Measurements from ENCODE around the gene DDX49.
"Not testable (repeated sequence)": the region's sequence is repeated elsewhere in the genome, so short reads cannot be mapped to it uniquely, and the experiment has no call there.

Gene DDX49

DNA sequence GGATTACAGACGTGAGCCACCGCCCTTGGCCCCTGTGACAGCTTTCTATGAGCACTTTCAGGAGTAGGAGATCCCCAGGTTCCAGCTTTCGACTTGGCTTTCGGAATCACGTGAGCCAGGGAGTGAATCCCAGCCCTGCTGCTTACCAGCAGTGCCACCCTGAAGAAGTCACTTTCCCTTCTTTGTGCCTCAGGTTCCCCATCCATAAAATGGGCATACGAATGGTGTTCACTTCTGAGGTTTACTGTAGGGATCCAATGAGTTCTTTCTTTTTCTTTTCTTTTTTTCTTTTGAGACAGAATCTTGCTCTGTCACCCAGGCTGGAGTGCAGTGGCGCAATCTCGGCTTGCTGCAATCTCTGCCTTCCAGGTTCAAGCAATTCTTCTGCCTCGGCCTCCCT is 25.8 kb downstream of the DDX49 start:
- no peak for DNase-seq

DNA sequence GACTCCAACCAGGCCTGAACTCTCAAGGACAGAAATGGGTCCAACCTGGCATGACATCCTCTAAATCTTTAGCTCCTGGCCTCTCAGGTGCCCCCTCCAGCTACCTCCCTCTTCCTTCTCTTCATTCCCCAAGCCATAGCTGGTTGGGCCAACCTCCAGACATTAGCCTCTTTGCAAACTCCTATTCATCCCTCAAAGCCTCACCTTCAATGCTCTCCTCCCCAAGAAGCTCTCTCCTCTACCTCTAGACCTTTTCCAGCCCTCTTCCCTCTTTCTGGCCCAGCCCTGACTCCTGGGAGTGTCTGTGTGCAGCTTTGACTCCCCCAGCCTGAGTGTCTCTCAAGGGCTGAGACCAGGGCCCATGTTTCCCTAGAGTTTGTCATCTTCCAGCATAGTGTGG is 26.8 kb downstream of the DDX49 start:
- no peak for DNase-seq

DNA sequence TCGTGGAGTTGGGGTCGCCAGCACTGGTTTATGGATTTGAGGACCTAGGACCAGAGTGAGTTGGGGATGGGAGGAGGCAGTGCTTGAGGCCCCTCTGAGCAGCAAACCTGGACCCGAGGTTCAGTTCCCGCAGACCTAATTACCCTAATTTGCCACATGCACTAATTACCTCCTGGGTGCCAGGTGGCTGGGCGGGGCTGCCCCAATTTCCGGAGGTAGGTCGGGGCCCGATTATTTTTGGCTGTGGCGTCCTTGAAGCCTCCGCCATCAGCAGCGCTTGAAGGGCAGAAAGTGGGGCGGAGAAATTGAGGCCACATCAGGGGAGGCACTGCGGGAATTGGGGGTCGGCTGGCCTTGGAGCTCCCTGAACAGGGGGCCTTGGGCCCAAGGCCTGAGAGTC is 27.4 kb downstream of the DDX49 start:
- DNase-seq, result no peak

DNA sequence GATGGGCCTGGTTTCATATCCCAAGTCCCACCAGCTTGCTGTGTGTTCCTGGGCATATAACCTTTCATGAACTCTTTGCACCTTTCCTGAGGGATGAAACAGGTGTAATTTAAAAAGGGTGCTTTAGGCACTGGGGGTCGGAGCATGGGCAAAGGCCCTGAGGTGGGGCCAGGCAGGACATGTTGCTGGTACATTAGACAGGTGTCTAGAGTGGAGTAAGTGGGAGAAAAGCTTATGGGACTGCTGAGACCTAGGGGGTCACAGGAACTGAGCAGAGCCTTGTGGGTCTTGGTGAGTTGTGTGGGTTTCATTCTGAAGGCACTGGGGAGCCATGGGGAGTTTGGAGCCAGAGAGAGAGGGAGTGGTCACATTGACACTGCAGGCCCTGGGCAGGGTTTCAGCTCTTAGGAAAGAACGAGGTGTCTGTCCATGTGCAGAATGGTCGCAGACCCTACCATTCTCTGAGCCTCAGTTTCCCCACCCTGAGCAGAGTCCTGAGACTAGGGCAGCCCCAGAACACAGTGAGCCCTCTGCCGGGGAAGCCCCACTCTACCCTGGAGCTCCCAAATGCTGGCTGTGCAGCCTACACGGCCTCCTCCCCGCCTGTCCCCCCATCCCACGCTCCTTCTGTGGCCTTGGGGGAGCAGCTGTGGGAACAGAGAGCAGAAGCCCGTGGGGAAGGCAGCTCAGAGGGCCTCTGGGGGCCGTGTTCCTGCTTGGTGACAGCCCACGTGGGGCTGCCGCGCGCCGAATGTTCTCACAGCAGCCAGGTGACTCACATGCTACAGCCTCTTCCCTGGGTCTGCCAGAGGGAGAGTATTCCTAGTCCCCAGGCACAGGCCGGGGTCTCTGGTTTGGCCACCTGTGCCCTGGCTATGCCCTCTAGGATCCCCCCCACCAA is 28.8 kb downstream of the DDX49 start:
- no peak for DNase-seq

DNA sequence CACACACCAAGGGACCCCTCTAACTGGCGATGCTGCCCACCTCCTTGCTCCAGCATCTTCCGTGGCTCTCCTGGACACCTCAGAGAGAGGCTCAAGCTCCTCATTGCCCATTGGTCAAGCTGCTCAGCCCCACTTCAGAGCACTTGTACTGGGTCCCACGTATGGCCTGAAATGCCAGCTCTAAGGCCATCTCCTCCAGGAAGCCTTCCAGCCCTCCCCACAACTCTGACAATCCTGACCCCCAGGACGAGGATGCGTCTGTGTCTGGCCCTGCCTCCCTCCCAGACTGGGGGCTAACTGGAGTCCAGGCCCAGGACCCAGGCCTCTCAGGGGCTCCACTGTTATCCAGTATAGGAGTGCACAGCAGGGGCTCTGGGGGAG is 29.5 kb downstream of the DDX49 start:
- DNase-seq, result no peak

DNA sequence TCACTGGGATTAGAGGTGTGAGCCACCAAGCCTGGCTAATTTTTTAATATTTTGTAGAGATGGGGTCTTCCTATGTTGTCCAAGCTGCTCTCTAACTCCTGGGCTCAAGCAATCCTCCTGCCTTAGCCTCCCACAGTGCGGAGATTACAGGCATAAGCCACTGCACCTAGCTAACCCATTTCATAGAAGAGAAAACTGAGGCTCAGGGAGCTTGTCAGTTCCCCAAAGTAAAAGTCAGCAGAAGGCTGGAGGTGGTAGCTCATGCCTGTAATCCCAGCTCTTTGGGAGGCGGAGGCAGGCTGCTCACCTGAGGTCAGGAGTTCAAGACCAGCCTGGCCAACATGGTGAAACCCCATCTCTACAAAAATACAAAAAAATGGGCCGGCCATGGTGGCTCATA is 30.3 kb downstream of the DDX49 start:
- DNase-seq, result no peak

DNA sequence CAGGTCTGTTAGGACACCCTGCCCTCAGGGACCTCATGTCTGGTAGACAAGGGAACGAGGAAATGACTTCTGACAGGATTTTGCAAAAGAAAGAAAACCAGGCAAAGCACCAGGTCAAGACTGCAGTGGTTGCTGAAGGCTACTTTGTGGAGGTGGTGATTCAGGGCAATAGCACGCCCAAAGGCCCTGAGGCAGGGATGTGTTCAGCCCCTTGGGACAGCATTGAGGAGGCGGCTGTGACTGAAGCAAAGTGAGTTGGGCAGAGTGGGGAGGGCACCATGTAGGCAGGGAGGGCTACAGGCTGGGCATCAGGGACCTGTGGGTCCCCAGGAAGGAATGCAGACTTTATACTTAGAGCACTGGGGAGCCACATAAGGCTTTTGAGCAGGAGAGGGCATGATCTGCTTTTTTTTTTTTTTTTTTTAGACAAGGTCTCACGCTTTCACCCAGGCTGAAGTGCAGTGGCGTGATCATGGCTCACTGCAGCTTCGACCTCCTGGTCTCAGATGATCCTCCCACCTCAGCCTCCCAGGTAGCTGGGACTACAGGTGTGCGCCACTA is 32.3 kb downstream of the DDX49 start:
- no peak for DNase-seq

DNA sequence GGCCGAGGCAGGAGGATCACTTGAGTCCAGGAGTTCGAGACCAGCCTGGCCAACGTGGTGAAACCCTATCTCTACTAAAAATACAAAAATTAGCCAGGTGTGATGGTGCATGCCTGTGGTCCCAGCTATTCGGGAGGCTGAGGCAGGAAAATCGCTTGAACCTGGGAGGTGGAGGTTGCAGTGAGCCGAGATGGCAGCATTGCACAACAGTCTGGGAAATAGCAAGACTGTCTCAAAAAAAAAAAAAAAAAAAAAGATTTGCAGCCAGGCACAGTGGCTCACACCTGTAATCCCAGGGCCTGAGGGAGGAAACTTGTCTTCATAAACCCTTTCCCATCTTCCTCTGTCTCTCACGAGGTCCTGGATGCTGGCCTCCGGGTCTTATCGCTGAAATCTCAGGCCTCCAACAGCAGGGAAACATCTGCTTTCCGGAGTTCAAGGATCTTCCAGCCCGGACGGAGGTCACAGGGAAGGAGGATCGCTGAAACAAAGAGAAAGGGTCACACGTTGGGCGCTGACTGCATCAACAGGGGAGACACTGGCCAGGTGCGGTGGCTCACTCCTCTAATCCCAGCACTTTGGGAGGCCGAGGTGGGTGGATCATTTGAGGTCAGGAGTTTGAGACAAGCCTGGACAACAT is 33.0 kb downstream of the DDX49 start:
- DNase-seq, result not testable (repeated sequence)

DNA sequence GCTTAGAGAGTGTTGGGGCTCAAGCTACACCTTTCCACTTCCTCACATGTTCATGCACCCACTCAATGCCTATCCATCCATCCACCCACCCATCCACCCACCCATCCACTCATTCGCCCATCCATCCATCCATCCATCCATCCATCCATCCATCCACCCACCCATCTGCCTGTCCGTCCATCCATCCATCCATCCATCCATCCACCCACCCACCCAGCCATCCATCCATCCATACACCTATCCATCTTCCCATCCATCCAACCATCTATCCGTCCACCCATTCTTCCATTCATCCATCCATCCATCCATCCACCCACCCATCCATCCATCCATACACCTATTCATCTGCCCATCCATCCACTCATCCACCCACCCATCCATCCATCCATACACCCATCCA is 34.6 kb downstream of the DDX49 start:
- no peak for DNase-seq

DNA sequence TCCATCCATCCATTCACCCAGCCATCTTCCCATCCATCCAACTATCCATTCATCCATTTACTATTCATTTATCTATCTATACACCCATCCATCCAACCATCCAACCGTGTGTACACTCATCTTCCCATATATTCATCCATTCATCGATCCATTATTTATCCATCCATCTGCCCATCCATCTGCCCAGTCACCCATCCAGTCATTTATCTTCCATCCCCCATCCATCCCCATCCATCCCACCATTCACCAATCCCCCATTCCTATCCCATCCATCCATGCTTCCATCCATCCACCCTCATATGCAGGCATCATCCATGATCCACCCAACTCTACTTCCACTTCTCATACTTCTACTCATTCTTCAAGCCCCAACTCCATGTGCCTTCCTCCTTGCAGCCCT is 35.5 kb downstream of the DDX49 start:
- no peak for DNase-seq

DNA sequence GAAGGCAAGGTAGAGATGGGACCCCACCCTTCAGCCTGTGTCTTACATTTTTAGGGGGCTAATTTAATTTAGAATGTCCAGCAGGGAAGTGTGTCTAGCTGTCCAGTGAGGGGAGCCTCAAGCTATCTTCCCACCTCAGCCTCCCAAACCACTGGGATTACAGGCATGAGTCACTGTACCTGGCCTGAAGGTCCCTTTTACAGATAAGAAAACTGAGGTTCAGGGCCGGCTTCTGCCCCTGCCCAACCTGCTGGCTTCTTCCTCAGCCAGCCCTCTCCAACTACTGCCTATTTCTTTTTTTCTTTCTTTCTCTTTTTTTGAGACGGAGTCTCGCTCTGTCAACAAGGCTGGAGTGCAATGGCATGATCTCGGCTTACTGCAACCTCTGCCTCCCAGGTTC is 40.9 kb downstream of the DDX49 start:
- DNase-seq, result no peak

DNA sequence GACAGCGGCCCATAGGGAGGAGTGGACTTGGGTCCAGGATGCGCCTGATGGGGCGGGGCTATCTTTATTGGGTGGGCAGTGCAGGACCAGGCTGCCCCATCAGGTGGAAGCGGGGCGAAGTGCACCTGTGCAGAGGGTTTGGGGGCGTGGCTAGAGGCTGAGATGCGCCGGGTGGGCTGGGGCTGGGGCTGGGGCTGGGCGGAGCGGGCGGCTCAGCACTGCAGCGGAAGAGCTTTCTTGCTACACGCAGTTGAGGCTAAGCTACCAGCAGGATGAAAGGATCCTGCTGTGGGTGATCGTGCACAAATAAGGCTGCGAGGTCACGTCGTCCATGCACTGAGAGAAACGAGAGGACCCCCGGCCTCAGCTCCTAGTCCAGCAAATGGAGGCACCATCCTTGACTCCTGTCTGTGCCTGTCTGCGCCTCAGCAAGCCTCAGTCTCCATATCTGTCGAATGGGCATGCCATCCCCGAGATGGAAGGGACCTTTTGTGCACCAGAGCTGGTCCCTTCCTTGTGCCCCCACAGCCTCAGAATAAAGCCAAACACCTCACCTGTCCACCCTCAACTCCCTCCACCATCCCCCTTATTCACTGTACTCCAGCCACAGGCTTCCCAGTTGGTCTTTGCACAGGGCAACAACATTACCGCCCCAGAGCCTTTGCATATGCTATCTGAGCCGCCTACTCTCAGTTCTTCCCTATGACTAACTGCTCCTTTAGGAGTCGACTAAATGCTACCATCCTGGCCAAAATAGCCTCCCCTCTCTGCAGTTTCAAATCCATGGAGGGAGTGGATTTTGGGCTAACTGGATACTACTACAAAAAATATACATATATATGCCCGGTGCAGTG is 42.5 kb downstream of the DDX49 start:
- no peak for DNase-seq

DNA sequence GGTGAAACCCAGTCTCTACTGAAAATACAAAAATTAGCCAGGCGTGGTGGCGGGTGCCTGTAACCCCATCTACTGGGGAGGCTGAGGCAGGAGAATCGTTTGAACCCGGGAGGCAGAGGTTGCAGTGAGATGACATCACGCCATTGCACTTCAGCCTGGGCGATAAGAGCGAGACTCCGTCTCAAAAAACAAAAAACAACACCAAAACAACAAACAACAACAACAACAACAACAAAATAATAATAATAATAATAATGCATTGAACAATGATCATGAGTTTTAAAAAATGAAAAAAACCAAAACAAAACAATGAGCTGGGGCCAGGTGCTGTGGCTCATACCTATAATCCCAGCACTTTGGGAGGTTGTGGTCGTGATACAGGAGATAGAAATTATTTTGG is 44.6 kb downstream of the DDX49 start:
- DNase-seq, result no peak

DNA sequence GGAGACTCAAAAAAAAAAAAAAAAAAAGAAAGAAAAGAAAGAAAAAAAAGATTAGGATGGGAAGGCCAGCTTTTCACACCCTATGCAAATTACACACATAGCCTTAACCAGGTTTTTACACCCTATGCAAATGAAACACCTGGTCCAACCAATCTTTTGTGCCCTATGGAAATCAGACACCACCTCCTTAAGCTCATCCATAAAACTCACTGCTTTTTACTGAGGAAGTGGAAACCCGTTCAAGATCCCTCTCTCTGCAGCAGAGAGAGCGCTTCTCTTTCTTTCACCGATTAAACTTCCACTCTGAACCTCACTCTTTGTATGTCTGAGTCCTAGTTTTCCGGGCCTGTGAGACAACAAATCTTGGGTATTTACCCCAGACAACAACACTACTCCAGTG is 46.8 kb downstream of the DDX49 start:
- no peak for DNase-seq

DNA sequence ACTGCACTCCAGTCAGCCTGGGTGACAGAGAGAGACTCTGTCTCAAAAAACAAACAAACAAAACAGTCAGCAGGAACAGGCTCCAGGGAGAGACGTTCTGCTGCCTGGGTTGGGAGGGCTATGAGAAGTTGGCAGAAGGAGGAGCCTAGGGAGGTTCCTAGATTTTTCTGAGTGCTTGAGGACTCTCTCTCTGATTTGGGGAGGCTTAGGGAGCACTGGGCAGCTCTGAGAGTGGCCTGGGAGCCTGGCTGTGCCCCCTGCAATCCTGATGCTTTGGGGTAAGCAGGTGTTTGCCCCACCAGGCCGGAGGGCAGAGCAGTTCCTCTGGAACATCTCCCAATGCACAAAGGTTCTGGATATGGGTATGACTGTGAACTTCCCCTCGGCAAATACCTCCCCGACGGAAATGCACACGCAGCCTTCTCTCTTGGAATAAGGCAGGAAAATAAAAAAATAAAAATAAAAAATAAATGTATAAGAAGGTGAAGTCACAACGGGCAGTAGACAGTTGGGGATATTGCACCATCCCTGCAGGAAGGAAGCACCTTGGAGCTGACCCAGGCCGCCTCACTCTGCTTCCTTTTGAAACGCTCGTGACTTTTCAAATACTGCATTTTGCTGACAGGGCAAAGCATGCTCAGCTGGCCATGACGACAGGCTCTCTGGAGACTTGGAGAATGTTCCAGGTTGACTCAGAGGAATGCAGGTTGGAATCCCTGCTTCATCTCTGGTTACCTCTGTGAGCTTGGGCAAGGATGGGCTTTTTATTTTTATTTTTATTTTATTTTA is 48.0 kb downstream of the DDX49 start:
- no peak for DNase-seq

DNA sequence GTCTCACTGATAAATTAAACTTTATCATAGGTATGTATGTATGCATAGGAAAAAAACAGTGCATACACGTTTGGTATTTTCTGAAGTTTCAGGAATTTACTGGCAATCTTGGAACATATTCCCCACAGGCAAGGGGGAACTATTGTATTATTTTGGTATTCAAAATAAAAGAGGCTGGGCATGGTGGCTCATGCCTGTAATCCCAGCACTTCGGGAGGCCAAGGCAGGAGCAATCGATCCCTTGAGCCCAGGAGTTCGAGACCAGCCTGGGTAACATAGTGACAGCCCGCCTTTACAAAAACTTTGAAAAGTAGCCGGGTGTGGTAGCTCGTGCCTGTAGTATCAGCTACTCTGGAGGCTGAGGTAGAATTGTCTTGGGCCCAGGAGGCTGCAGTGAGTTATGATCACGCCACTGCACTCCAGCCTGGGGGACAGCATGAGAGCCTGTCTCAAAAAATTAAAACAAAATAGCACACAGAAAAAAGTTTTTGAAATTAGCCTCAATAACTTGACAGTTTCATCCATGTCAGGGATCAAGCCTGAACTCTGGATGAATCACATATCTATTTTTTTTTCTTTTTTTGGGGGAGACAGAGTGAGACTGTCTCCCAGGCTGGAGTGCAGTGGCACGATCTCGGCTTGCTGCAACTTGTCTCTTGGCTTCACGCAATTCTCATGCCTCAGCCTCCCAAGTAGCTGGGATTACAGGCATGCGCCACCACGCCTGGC is 50.6 kb downstream of the DDX49 start:
- DNase-seq, result no peak

DNA sequence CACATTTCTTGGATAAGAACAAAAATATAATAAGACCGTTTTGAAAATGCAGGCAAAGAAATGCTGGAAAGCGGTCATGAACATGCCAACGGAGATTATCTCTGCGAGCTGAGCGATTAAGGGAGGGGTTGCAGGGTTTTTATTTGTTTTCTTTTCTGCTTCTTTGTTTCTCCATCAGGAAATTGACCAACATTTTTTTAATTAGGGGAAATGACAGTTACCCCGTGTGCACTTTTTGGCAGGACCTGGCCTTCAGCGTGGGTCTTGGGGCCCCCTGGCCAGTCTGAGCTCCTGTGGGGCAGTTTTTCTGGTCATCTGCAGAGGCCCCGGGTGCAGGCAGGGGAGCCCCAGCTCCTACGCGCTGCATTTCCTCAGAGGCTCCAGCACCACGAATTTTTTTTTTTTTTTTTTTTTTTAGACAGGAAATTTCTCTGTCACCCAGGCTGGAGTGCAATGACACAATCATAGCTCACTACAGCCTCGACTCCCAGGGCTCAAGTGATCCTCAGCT is 52.8 kb downstream of the DDX49 start:
- no peak for DNase-seq

DNA sequence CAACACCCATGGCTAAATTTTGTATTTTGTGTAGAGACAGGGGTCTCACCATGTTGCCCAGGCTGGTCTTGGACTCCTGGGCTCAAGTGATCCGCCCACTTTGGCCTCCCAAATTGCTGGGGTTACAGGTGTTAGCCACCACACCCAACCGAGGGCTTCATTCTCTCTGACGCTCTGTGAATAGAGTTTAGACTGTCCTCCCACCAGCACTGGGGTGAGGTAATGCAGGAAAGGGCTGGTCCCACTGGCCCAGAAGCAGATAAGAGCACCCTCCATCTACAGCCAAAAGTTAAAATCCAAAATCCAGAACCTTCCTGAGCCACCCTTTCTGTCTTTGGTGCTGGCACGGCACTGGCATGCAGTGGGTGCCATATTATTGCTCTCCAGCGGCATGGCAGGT is 53.3 kb downstream of the DDX49 start:
- DNase-seq, result no peak

DNA sequence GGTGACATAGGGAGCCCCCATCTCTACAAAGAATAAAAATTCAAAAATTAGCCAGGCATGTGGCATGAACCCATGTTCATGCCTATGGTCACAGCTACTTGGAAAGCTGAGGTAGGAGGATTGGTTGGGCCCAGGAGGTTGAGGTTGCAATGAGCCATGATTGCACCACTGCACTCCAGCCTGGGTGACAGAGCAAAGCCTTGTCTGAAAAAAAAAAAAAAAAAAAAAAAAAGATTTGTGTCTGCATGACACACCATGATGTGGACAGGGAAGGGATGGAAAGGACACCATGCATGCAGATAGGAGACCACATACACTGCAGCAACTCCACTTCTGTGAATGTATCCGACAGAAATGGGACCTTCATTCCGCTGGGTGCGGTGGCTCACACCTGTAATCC is 55.5 kb downstream of the DDX49 start:
- DNase-seq, result no peak

DNA sequence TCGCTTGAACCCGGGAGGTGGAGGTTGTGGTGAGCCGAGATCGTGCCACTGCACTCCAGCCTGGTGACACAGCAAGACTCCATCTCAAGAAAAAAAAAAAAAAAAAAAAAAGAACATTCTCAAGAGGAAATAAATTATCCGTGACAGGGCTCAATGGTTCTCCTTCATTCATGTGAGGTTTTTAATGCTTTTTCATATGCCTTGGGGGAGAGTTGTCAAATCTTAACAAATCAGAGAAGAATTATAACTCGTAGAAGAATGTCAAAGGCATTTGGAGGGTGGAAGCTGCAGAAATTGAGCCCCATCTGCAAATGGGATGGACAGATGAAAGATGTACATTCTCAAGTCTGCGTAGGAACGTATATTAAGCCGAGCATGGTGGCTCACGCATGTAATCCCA is 56.4 kb downstream of the DDX49 start:
- no peak for DNase-seq

Data from activated effector memory CD4-positive, alpha-beta T cell treated with Interleukin-2 at 50 U/mL for 16 hours (primary cell).